Ascending aorta (tissue), 2 donors: ENCODE results near the gene RPS3A. TPM values are rescaled to one million over a fixed set of nuclear protein-coding genes. Genes with fewer than 3 reads are reported as not detected.

ENCODE experiments used
- DNase-seq, 2 donors: peaks; one replicate each; pipeline ENCODE4 v3.0.0-alpha.2; 2019; ENCODE audit warnings: low spot score in 2 of 2
- H3K27ac ChIP-seq, 2 donors: fragments of 200-600 bp; sonication (generic); one replicate each; pipeline ENCODE4 v1.5.1; 2016 to 2017; ENCODE audit warnings: mild to moderate bottlenecking in 1 of 2
- H3K27me3 ChIP-seq: fragments of 200-600 bp; sonication (generic); one replicate; pipeline ENCODE4 v1.5.1; 2017
- H3K36me3 ChIP-seq, 2 donors: fragments of 200-600 bp; sonication (generic); one replicate each; pipeline ENCODE4 v1.5.1; 2016
- H3K4me1 ChIP-seq, 2 donors: fragments of 200-600 bp; sonication (generic); one replicate each; pipeline ENCODE4 v1.5.1; 2016 to 2017; ENCODE audit warnings: mild to moderate bottlenecking in 1 of 2
- H3K4me3 ChIP-seq, 2 donors: fragments of 200-600 bp; sonication (generic); one replicate each; pipeline ENCODE4 v1.5.1; 2016 to 2017; ENCODE audit warnings: mild to moderate bottlenecking in 1 of 2
- H3K9me3 ChIP-seq, 2 donors: fragments of 200-600 bp; sonication (generic); one replicate each; pipeline ENCODE4 v1.5.1; 2016
- CTCF ChIP-seq, 3 experiments: fragments of 200-600 bp in 2 of 3; fragments of 450-650 bp in 1 of 3; sonication (generic) in 2 of 3; IDR thresholded peaks; one replicate each; pipeline ENCODE4 v1.5.1; 2016 to 2019; ENCODE audit warnings: antibody characterized with exemption in 3 of 3, mild to moderate bottlenecking in 1 of 3, moderate library complexity in 1 of 3
- intact Hi-C: fragments of 100-400 bp; cut with DNase I; formaldehyde crosslinking; loops from one replicate; pipeline ENCODE4 v1.15.1; 2023
- total RNA-seq: library from RNA; depleted of rRNA; stranded (reverse); fragments of >200 nt; gene quantifications from one replicate; pipeline ENCODE4 v1.1.0, GENCODE V29; 2016

The RPS3A gene
- total RNA-seq, 1 donor from 2014 or later, result 1,276 TPM

- Histone ChIP-seq H3K9me3 (no peaks in the 10 kb centered on the region), H3K27me3 (no peaks in the 10 kb centered on the region), H3K36me3 (no peaks in the 10 kb centered on the region), H3K4me3 (no peak overlapping the region), H3K4me1 (no peaks in the 10 kb centered on the region), H3K27ac (no peak overlapping the region)
- no peak for DNase-seq
- intact Hi-C loops, result no loop called here
- no peak for TF ChIP-seq CTCF (IDR thresholded peaks at IDR 0.05)
Observed at GRCh38 chr4:151087467-151087866, 12.0 kb upstream of the RPS3A start.

GRCh38 chr4:151091047-151091446 is 8.4 kb upstream of the RPS3A start:
- Histone ChIP-seq H3K27me3 (no peaks in the 10 kb centered on the region), H3K36me3 (no peaks in the 10 kb centered on the region), H3K4me1 (no peaks in the 10 kb centered on the region), H3K4me3 (no peak overlapping the region), H3K27ac (no peak overlapping the region), H3K9me3 (no peaks in the 10 kb centered on the region)
- no peak for TF ChIP-seq CTCF (IDR thresholded peaks at IDR 0.05)
- intact Hi-C loops, result no loop called here
- no peak for DNase-seq

- no peaks in the 10 kb centered on the region for H3K4me1 ChIP-seq
Observed at GRCh38 chr4:151092488-151092887, 6.9 kb upstream of the RPS3A start.

GRCh38 chr4:151093203-151093602 is 6.2 kb upstream of the RPS3A start:
- no peaks in the 10 kb centered on the region for H3K4me1 ChIP-seq
- no peaks in the 10 kb centered on the region for H3K27me3 ChIP-seq
- no peak overlapping the region for H3K4me3 ChIP-seq
- DNase-seq, result no peak
- H3K36me3 ChIP-seq, result no peaks in the 10 kb centered on the region
- TF ChIP-seq CTCF (IDR thresholded peaks at IDR 0.05), result no peak
- intact Hi-C loops, result no loop called here
- H3K9me3 ChIP-seq, result no peaks in the 10 kb centered on the region
- H3K27ac ChIP-seq, result no peak overlapping the region

More at GRCh38 chr4:151092488-151092887, 6.9 kb upstream of the RPS3A start:
- H3K4me3 ChIP-seq, result no peak overlapping the region
- intact Hi-C loops, result no loop called here
- no peak for TF ChIP-seq CTCF (IDR thresholded peaks at IDR 0.05)
- H3K27me3 ChIP-seq, result no peaks in the 10 kb centered on the region
- H3K9me3 ChIP-seq, result no peaks in the 10 kb centered on the region
- H3K36me3 ChIP-seq, result no peaks in the 10 kb centered on the region
- no peak for DNase-seq
- H3K27ac ChIP-seq, result no peak overlapping the region

GRCh38 chr4:151094290-151094751 is 5.1 kb upstream of the RPS3A start:
- no peak for DNase-seq
- Histone ChIP-seq H3K36me3 (no peaks in the 10 kb centered on the region), H3K9me3 (no peaks in the 10 kb centered on the region), H3K27ac (no peak overlapping the region), H3K27me3 (no peaks in the 10 kb centered on the region), H3K4me3 (no peak overlapping the region), H3K4me1 (peaks cover 0 to 4% of the 10 kb centered on the region in 2 donors)
- intact Hi-C loops, result no loop called here
- TF ChIP-seq CTCF (IDR thresholded peaks at IDR 0.05), result no peak

GRCh38 chr4:151095142-151095541 is 4.3 kb upstream of the RPS3A start:
- Histone ChIP-seq H3K9me3 (no peaks in the 10 kb centered on the region), H3K27me3 (no peaks in the 10 kb centered on the region), H3K36me3 (no peaks in the 10 kb centered on the region), H3K27ac (no peak overlapping the region), H3K4me1 (peaks cover 0 to 4% of the 10 kb centered on the region in 2 donors), H3K4me3 (no peak overlapping the region)
- no peak for TF ChIP-seq CTCF (IDR thresholded peaks at IDR 0.05)
- no peak for DNase-seq
- intact Hi-C loops, result loop anchor here (5.0 kb wide), 4 partner anchors 78 to 1442 kb away; partner anchors contain the start of genes FBXW7 and LRBA
